Left renal pelvis (tissue), 4 donors: ENCODE results near the gene PTGR2. TPM values are rescaled to one million over a fixed set of nuclear protein-coding genes. Genes with fewer than 3 reads are reported as not detected.
"Not testable (repeated sequence)": the region's sequence is repeated elsewhere in the genome, so short reads cannot be mapped to it uniquely, and the experiment has no call there.

Experiments used
- DNase-seq, 4 donors: peaks; one replicate each; pipeline ENCODE4 v3.0.0-alpha.2; 2013; ENCODE audit warnings: low read depth in 4 of 4, low spot score in 3 of 4
- polyA plus RNA-seq, 4 donors: library from polyadenylated mRNA; unstranded; fragments of 120-200 nt; gene quantifications; one replicate each; pipeline ENCODE4 v1.2.1, GENCODE V29; 2013; ENCODE audit not compliant: insufficient read length in 4 of 4

The PTGR2 gene
- polyA plus RNA-seq, 4 donors, result 8.4 to 37.3 (median 26.6) TPM

GRCh38 chr14:73829526-73830431 lies 21.9 kb upstream of the PTGR2 start:
- no peak for DNase-seq

DNA sequence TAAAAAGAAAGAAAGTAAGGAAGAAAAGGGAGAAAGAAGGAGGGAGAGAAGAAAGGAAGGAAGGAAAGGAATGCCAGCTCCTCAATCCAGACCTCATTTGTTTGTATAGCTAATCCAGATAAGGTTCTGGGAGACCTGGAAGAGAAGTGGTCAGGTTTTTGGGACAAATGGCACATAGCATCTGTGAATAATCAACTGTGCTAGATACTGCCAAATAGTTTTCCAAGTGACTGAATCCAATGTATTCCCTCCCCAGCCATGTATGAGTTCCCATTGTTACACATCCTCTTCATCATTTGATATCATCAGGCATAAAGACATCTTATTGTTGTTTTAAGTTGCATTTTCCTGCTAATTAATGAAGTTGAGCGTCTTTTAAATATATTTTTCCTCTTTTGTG lies 18.6 kb upstream of the PTGR2 start:
- no peak for DNase-seq

DNA sequence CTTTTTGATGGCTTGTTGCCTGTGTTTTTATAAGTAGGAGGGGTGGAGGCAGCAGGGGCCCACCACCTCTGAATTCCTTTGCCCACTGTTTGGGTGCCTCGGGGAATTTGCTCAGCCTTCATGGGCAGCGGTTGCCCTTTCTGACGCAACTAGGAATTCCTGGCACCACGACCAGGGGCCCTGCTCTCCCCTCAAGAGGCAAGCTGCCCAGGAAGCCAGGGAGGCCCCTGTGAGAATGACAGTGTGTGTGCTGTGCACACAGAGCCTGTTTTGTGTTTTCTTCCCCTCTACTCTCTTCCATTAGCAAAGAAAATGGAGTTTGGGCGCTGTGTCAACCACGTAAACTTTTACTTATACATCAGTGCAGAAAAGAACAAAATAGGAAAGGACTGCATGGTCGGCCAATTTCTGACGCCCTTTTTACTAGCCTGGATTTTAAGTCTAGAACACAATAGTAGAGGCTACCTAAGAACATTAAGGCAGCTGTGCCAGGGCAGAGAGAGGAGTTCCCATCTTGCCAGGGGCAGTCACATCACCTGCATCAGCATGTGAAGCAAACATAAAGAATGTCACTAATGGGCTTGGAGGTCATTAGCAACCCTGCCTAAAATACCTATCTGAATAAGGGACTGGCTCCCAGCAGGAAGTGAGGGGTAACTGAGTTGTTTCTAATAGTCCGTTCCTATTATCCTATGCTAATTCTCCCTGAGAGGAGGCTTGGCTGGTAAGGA lies 17.9 kb upstream of the PTGR2 start:
- DNase-seq, result no peak

DNA sequence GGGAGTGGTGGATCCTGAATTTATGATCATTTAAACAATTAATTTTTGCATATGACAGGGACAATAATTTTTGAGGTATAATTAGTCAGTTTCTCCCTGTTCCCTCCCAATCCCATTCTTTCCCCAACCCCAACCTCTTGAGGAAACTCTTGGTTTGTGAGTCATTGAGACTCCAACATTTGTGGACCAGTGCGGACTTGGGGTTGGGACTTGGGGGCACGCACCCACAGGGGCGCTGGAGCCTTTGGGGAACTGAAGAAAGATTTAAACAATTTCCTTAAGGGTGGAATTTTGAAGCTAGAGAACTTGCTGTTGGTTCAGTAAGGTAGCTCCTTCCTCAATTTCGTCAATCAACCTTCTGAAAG lies 17.4 kb upstream of the PTGR2 start:
- no peak for DNase-seq

GRCh38 chr14:73838293-73839034 lies 13.2 kb upstream of the PTGR2 start:
- not testable (repeated sequence) for DNase-seq

- no peak for DNase-seq
Measured at GRCh38 chr14:73842201-73842600, 9.4 kb upstream of the PTGR2 start.

- DNase-seq, result no peak
Measured at GRCh38 chr14:73842851-73843250, 8.8 kb upstream of the PTGR2 start.

DNA sequence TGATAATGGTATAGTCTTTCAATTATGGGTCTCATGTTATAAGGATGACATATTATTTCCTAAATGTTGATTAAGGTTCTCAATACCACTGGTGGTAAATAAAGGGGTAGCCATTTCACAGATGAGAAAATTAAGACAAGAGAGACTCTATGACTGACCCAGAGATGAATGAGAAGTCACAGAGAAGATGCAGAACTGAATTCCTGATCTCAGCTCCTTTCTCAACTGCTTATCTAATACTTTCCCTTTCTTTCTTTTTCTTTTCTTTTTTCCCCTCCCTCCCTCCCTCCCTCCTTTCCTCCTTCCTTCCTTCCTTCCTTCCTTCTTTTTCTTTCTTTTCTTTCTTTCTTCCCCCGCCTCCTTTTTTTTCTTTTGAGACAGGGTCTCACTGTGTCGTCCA lies 8.3 kb upstream of the PTGR2 start:
- no peak for DNase-seq

DNA sequence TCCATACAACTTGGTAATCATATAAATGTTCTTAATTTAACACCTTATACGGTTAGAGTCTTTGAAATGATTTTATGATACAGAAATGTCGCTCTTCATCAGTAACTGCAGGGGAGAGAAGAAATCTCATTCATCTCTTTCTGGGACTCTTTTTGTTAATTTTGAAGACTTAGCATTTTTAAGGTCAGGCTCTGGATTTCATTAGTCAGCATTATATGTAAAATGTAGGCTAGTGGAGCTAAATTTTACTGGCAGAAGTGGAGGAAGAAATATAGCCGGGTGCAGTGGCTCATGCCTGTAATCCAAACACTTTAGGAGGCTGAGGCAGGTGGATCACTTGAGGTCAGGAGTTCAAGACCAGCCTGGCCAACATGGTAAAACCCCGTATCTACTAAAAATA lies 4.7 kb upstream of the PTGR2 start:
- no peak for DNase-seq

GRCh38 chr14:73851000-73851399 lies 631 bp upstream of the PTGR2 start:
- DNase-seq, result no peak

- no peak for DNase-seq
Measured at GRCh38 chr14:73859145-73859544, 7.5 kb downstream of the PTGR2 start.

DNA sequence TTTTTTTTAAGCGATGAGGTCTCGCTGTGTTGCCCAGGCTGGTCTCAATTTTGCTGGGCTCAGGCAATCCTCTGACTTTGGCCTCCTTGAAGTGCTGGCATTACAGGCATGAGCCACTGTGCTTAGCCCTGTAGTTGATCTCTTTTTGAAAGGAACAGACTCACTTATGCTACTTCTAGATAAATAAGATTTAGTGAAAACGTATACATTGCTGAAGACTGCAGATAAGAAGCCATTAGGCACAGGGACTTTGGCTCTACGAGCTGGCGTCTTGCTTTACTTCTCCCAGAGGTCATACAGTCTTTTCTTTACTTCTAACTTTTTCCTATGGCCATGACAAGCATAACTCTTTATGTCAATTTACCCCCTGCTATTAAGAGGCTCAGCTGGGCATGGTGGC lies 9.4 kb downstream of the PTGR2 start:
- no peak for DNase-seq

DNA sequence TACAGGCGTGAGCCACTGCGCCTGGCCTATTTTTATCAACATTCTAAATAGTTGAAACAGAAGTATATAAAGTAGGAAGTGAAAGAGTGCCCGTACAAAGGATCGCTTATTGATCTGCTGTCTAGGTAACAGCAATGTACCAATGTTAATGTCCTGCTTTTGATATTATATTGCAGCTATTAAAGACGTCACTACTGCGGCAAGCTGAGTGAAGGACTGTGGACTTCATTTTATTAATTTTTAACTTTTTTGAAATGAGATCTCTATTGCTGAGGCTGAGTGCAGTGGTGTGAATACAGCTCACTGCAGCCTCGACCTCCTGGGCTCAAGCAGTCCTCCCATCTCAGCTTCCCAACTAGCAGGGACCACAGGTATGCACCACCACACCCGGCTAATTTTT lies 10.8 kb downstream of the PTGR2 start:
- no peak for DNase-seq

- no peak for DNase-seq
Measured at GRCh38 chr14:73863209-73863608, 11.6 kb downstream of the PTGR2 start.

DNA sequence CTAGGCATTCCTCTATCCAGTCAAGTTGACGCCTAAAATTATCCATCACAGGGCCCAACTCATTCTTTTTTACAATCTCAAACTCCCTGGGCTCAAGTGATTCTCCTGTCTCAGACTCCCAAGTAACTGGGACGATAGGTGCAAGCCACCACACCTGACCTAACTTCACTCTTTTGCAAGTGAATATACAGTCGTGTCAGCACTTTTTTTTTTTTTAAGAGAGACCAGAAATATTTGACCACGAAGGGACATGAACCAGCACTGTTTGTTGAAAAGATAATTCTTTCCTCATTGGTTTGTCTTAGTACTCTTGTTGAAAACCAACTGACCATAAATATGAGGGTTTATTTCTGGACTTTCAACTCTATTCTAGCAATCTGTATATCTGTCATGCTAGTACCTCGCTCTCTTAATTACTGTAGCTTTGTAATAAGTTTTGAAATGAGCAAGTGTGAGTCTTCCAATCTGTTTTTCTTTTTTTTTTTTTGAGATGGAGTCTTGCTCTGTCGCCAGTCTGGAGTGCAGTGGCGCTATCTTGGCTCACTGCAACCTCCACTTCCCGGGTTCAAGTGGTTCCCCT lies 14.0 kb downstream of the PTGR2 start:
- no peak for DNase-seq

DNA sequence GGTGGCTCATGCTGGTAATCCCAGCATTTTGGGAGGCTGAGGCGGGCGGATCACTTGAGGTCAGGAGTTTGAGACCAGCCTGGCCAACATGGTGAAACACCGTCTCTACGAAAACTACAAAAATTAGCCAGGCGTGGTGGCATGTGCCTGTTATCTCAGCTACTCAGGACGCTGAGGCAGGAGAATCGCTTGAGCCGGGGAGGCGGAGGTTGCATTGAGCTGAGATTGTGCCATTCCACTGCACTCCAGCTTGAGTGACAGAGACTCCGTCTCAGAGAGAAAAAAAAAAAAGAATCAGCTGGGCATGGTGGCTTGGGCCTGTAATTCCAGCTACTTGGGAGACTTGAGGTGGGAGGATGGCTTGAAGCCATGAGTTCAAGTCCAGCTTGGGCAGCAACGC lies 18.1 kb downstream of the PTGR2 start:
- DNase-seq, result not testable (repeated sequence)

- DNase-seq, result no peak
Measured at GRCh38 chr14:73870525-73871235, 19.0 kb downstream of the PTGR2 start.

DNA sequence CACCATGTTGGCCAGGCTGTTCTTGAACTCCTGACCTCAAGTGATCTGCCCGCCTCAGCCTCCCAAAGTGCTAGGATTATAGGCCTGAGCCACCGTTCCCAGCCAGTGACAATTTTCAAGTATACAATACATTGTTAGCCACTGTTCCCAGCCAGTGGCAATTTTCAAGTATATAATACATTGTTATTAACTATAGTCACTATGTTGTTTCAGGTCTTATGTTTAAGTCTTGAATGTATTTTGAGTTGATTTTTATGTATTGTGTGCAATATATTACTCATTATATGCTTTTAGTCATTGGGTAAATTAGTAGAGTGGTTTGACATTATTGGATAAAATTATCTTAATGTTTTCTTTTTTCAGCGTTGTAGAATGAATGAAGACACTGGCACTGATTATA lies 22.0 kb downstream of the PTGR2 start:
- no peak for DNase-seq

GRCh38 chr14:73877790-73878189 lies 26.2 kb downstream of the PTGR2 start:
- no peak for DNase-seq

GRCh38 chr14:73878436-73878835 lies 26.8 kb downstream of the PTGR2 start:
- DNase-seq, result no peak
